Esophagus muscularis mucosa (tissue), 3 donors: ENCODE measurements around the gene C17orf67.

ENCODE experiments used
- CTCF ChIP-seq, 3 experiments: fragments of 200-600 bp in 2 of 3; fragments of 450-650 bp in 1 of 3; sonication (generic) in 2 of 3; IDR thresholded peaks; one replicate each; pipeline ENCODE4 v1.5.1; 2017 to 2019; ENCODE audit warnings: antibody characterized with exemption in 3 of 3, mild to moderate bottlenecking in 2 of 3, moderate library complexity in 1 of 3
- POLR2A ChIP-seq: fragments of 450-650 bp; IDR thresholded peaks from one replicate; pipeline ENCODE4 v1.6.1; 2017; ENCODE audit warnings: antibody characterized with exemption, moderate library complexity, mild to moderate bottlenecking, low read depth

- TF ChIP-seq CTCF (IDR thresholded peaks at IDR 0.05) = no peak
- TF ChIP-seq POLR2A = no peak
These were observed 37.2 kb downstream of the C17orf67 start for GRCh38 chr17:56796536-56796935.
